Measurements from ENCODE around the gene AKT3. TPM values are rescaled to one million over a fixed set of nuclear protein-coding genes. Genes with fewer than 3 reads are reported as not detected.

AKT3 gene
- total RNA-seq, 2 donors from 2014 or later = 27.6 to 42.9 TPM

- DNase-seq = no peak
- intact Hi-C loops (cut with DNase I) = no loop called here
Measured at GRCh38 chr1:243507672-243508302, 342.3 kb downstream of the AKT3 start.

GRCh38 chr1:243507001-243507671 lies 342.9 kb downstream of the AKT3 start:
- ATAC-seq (no peak), DNase-seq (no peak)
- intact Hi-C loops (cut with DNase I) = no loop called here

More at GRCh38 chr1:243507672-243508302, 342.3 kb downstream of the AKT3 start:
- ATAC-seq = no peak

GRCh38 chr1:243505986-243506689 lies 343.9 kb downstream of the AKT3 start:
- ATAC-seq = peak; percentile 30 to 53
- intact Hi-C loops (cut with DNase I) = no loop called here
- DNase-seq = no peak

- ATAC-seq = no peak
- DNase-seq = no peak
- intact Hi-C loops (cut with DNase I) = no loop called here
Measured at GRCh38 chr1:243503155-243503554, 346.9 kb downstream of the AKT3 start.

GRCh38 chr1:243501002-243501401 lies 349.0 kb downstream of the AKT3 start:
- ATAC-seq (peak in 1 of 2 donors; percentile 67), DNase-seq (no peak)
- intact Hi-C loops (cut with DNase I) = no loop called here

GRCh38 chr1:243500512-243500911 lies 349.5 kb downstream of the AKT3 start:
- ATAC-seq (no peak), DNase-seq (no peak)
- intact Hi-C loops (cut with DNase I) = no loop called here

GRCh38 chr1:243499711-243500110 lies 350.3 kb downstream of the AKT3 start:
- DNase-seq (no peak), ATAC-seq (no peak)
- intact Hi-C loops (cut with DNase I) = no loop called here

- intact Hi-C loops (cut with DNase I) = no loop called here
- ATAC-seq (no peak), DNase-seq (no peak)
Measured at GRCh38 chr1:243499248-243499647, 350.8 kb downstream of the AKT3 start.

- no peak for ATAC-seq
- intact Hi-C loops (cut with DNase I) = no loop called here
- no peak for DNase-seq
Measured at GRCh38 chr1:243497939-243498681, 351.9 kb downstream of the AKT3 start.

- no peak for DNase-seq
- ATAC-seq = no peak
- intact Hi-C loops (cut with DNase I) = no loop called here
Measured at GRCh38 chr1:243496806-243497205, 353.2 kb downstream of the AKT3 start.

- ATAC-seq (peak; percentile 51 to 56), DNase-seq (peak; percentile 50)
- intact Hi-C loops (cut with DNase I) = no loop called here
Measured at GRCh38 chr1:243496187-243496646, 353.8 kb downstream of the AKT3 start.

- intact Hi-C loops (cut with DNase I) = no loop called here
- peak; percentile 59 to 70 for ATAC-seq
Measured at GRCh38 chr1:243495442-243496186, 354.4 kb downstream of the AKT3 start.

GRCh38 chr1:243494741-243495431 lies 355.2 kb downstream of the AKT3 start:
- DNase-seq (no peak), ATAC-seq (no peak)
- intact Hi-C loops (cut with DNase I) = no loop called here

More at GRCh38 chr1:243495442-243496186, 354.4 kb downstream of the AKT3 start:
- DNase-seq = no peak

GRCh38 chr1:243493156-243494129 lies 356.6 kb downstream of the AKT3 start:
- intact Hi-C loops (cut with DNase I) = no loop called here
- no peak for ATAC-seq

GRCh38 chr1:243490748-243491686 lies 359.0 kb downstream of the AKT3 start:
- intact Hi-C loops (cut with DNase I) = no loop called here
- DNase-seq (no peak), ATAC-seq (no peak)

More at GRCh38 chr1:243493156-243494129, 356.6 kb downstream of the AKT3 start:
- DNase-seq = no peak
